MM.1S (cell line): Measurements from ENCODE around the gene ADARB1.

Experiments used
- DNase-seq: peaks from one replicate; pipeline ENCODE4 v3.0.0-alpha.2; 2015
- H2AFZ ChIP-seq: fragments of 300-600 bp; sonication (generic); 2 replicates; pipeline ENCODE4 v1.6.0; 2016; ENCODE audit warnings: antibody characterized with exemption, low read length
- H3F3A ChIP-seq: fragments of 300-600 bp; sonication (generic); 2 replicates; pipeline ENCODE4 v1.6.1; 2016; ENCODE audit warnings: mild to moderate bottlenecking, antibody characterized with exemption, low read length, moderate library complexity, mixed read lengths; ENCODE audit not compliant: insufficient read depth
- H3K27ac ChIP-seq: fragments of 300-600 bp; sonication (generic); 2 replicates; pipeline ENCODE4 v1.5.1; 2016; ENCODE audit warnings: mild to moderate bottlenecking, low read length
- H3K27me3 ChIP-seq: fragments of 300-600 bp; sonication (generic); replicated peaks from 2 replicates; pipeline ENCODE4 v1.6.0; 2016; ENCODE audit warnings: low read length; ENCODE audit not compliant: insufficient read depth
- H3K36me3 ChIP-seq: fragments of 300-600 bp; sonication (generic); replicated peaks from 2 replicates; pipeline ENCODE4 v1.6.1; 2016; ENCODE audit warnings: mild to moderate bottlenecking, low read length, mixed read lengths; ENCODE audit not compliant: insufficient read depth
- H3K4me1 ChIP-seq: fragments of 300-600 bp; sonication (generic); 2 replicates; pipeline ENCODE4 v1.6.1; 2016; ENCODE audit warnings: low read length, mixed read lengths
- H3K4me2 ChIP-seq: fragments of 300-600 bp; sonication (generic); 2 replicates; pipeline ENCODE4 v1.6.0; 2016; ENCODE audit warnings: low read depth, low read length
- H3K4me3 ChIP-seq: fragments of 300-600 bp; sonication (generic); 2 replicates; pipeline ENCODE4 v1.5.1; 2016; ENCODE audit warnings: low read length, mixed read lengths
- H3K79me2 ChIP-seq: fragments of 300-600 bp; sonication (generic); 2 replicates; pipeline ENCODE4 v1.6.1; 2016; ENCODE audit warnings: mixed run types, low read length, mixed read lengths
- H3K9ac ChIP-seq: fragments of 300-600 bp; sonication (generic); 2 replicates; pipeline ENCODE4 v1.6.1; 2016; ENCODE audit warnings: low read length, mixed read lengths
- H3K9me2 ChIP-seq: fragments of 300-600 bp; sonication (generic); replicated peaks from 2 replicates; pipeline ENCODE4 v1.6.1; 2016; ENCODE audit warnings: mild to moderate bottlenecking, low read length, mixed read lengths; ENCODE audit not compliant: insufficient read depth
- H3K9me3 ChIP-seq: fragments of 300-600 bp; sonication (generic); replicated peaks from 2 replicates; pipeline ENCODE4 v1.6.1; 2016; ENCODE audit warnings: mild to moderate bottlenecking, low read length, mixed read lengths; ENCODE audit not compliant: insufficient read depth
- H4K20me1 ChIP-seq: fragments of 300-600 bp; sonication (generic); 2 replicates; pipeline ENCODE4 v1.6.1; 2016; ENCODE audit warnings: mild to moderate bottlenecking, low read length, moderate library complexity, mixed read lengths; ENCODE audit not compliant: insufficient read depth
- EZH2 ChIP-seq: fragments of 300-600 bp; sonication (generic); optimal IDR thresholded peaks from 2 replicates; pipeline ENCODE3; 2017; ENCODE audit warnings: low read depth, mild to moderate bottlenecking, antibody characterized with exemption, low read length, mixed read lengths
- EZH2phosphoT487 ChIP-seq: fragments of 300-600 bp; sonication (generic); IDR thresholded peaks from 2 replicates; pipeline ENCODE4 v1.6.1; 2018; ENCODE audit warnings: antibody characterized with exemption, low read length
- TF ChIP-seq, protein P1 (sequence below): fragments of 300-600 bp; sonication (generic); IDR thresholded peaks from 2 replicates; pipeline ENCODE4 v1.5.1; 2016; ENCODE audit warnings: antibody characterized with exemption, low read length, mixed read lengths

ADARB1 gene

DNA sequence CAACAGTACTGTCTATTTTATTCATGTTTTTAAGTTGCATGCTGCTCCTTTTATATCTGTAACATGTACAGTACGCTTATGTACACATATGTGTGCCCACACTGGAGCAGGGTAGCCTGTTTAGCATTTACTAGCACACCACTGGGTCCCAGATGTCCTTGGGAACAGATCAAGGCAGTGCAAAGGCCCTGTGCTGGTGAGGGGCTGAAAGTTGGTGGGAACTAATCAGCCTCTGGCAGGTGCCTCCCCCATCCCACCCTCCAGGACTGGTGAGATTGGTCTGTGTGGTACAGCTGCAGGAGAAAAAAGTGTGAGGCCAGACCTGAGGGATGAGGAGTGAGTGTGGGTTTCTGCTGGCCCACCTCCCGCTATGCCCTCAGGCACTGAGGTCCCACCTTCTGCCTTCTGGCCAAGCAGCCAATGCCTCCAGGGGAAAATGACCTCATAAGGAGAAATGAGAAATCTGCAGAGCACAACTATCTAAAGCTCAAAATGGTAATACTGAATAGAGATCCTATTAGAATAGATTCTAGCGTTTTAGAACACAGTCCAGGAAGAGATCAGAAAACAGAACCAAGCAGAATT lies 154.4 kb downstream of the ADARB1 start:
- H3K4me1 ChIP-seq = no peaks in the 10 kb centered on the region
- no peaks in the 10 kb centered on the region for H3K9me3 ChIP-seq
- no peak overlapping the region for H3K27ac ChIP-seq
- no peaks in the 10 kb centered on the region for H3K9me2 ChIP-seq
- H3K36me3 ChIP-seq = no peaks in the 10 kb centered on the region
- DNase-seq = no peak
- no peaks in the 10 kb centered on the region for H4K20me1 ChIP-seq
- no peak overlapping the region for H3K9ac ChIP-seq
- no peak for TF ChIP-seq EZH2
- TF ChIP-seq EZH2phosphoT487 = no peak
- TF ChIP-seq, protein P1, sequence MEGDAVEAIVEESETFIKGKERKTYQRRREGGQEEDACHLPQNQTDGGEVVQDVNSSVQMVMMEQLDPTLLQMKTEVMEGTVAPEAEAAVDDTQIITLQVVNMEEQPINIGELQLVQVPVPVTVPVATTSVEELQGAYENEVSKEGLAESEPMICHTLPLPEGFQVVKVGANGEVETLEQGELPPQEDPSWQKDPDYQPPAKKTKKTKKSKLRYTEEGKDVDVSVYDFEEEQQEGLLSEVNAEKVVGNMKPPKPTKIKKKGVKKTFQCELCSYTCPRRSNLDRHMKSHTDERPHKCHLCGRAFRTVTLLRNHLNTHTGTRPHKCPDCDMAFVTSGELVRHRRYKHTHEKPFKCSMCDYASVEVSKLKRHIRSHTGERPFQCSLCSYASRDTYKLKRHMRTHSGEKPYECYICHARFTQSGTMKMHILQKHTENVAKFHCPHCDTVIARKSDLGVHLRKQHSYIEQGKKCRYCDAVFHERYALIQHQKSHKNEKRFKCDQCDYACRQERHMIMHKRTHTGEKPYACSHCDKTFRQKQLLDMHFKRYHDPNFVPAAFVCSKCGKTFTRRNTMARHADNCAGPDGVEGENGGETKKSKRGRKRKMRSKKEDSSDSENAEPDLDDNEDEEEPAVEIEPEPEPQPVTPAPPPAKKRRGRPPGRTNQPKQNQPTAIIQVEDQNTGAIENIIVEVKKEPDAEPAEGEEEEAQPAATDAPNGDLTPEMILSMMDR = no peak
- peaks cover 91% of the 10 kb centered on the region for H3K27me3 ChIP-seq
- no peaks in the 10 kb centered on the region for H3K79me2 ChIP-seq
- no peaks in the 10 kb centered on the region for H3F3A ChIP-seq
- no peak overlapping the region for H2AFZ ChIP-seq
- no peak overlapping the region for H3K4me3 ChIP-seq
- H3K4me2 ChIP-seq = no peak overlapping the region

DNA sequence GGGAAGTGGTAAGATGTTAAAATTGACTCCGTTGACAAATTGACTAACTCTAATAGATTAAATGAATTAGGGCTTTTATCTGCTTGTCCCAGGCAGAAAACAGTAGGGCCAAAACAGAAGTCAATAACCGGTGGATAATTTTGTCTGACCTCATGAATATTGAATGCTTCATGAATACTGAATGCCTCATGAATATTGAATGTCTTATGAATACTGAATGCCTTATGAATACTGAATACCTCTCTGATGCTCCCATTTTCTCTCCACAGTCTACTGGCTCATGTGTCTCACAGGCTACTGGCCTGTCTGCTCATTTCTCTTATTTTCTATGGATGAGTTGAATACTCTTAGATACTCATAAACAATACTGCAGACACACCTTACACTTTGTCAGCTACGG lies 157.3 kb downstream of the ADARB1 start:
- no peak overlapping the region for H3K4me3 ChIP-seq
- H3K9ac ChIP-seq = no peak overlapping the region
- no peak overlapping the region for H2AFZ ChIP-seq
- no peaks in the 10 kb centered on the region for H4K20me1 ChIP-seq
- peaks cover 91% of the 10 kb centered on the region for H3K27me3 ChIP-seq
- no peaks in the 10 kb centered on the region for H3K79me2 ChIP-seq
- no peak for DNase-seq
- no peaks in the 10 kb centered on the region for H3K9me3 ChIP-seq
- no peaks in the 10 kb centered on the region for H3K4me1 ChIP-seq
- H3K9me2 ChIP-seq = no peaks in the 10 kb centered on the region
- no peaks in the 10 kb centered on the region for H3F3A ChIP-seq
- H3K36me3 ChIP-seq = no peaks in the 10 kb centered on the region
- no peak overlapping the region for H3K27ac ChIP-seq
- H3K4me2 ChIP-seq = no peak overlapping the region
- TF ChIP-seq, protein P1 = no peak
- no peak for TF ChIP-seq EZH2
- TF ChIP-seq EZH2phosphoT487 = no peak

DNA sequence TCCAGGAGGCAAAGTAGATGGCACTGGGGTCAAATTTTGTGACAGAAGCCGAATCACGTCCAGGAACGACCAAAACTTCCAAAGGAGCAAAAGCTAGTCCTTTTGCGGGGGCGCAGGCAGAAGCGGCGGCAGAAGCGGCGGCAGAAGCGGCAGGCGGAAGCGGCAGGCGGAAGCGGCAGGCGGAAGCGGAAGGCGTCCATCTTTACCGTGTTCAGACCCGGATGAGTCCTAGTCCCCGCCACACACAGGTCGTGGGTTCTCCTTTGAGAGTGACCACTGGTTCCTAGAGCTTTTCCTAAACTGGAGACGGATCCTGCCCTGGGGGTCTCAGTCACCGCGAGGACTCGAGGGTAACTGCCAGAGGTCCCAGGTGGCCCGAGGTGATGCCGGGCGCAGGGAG lies 159.7 kb downstream of the ADARB1 start:
- Histone ChIP-seq H3F3A (no peaks in the 10 kb centered on the region), H3K4me3 (no peak overlapping the region), H3K27ac (no peak overlapping the region), H3K4me1 (no peaks in the 10 kb centered on the region), H3K4me2 (no peak overlapping the region), H3K79me2 (no peaks in the 10 kb centered on the region), H4K20me1 (no peaks in the 10 kb centered on the region), H3K36me3 (no peaks in the 10 kb centered on the region), H3K27me3 (peaks cover 91% of the 10 kb centered on the region), H3K9ac (no peak overlapping the region), H2AFZ (no peak overlapping the region), H3K9me2 (no peaks in the 10 kb centered on the region), H3K9me3 (no peaks in the 10 kb centered on the region)
- no peak for TF ChIP-seq EZH2
- TF ChIP-seq, protein P1 = no peak
- TF ChIP-seq EZH2phosphoT487 = no peak
- DNase-seq = no peak
